Sigmoid colon (tissue), 4 donors: ENCODE results near the gene USP34.

Experiments used
- POLR2AphosphoS5 ChIP-seq, 4 donors: sonication (generic); formaldehyde crosslinking; IDR thresholded peaks; one replicate each; pipeline ENCODE4 v1.6.1; 2017; ENCODE audit warnings: antibody characterized with exemption in 4 of 4
- TF ChIP-seq, protein P1 (sequence below), 4 experiments: fragments of 450-650 bp in 3 of 4; fragments of 200-600 bp in 1 of 4; IDR thresholded peaks; one replicate each; pipeline ENCODE4 v1.5.1; 2016 to 2019; ENCODE audit warnings: antibody characterized with exemption in 4 of 4, mild to moderate bottlenecking in 3 of 4, moderate library complexity in 2 of 4

DNA sequence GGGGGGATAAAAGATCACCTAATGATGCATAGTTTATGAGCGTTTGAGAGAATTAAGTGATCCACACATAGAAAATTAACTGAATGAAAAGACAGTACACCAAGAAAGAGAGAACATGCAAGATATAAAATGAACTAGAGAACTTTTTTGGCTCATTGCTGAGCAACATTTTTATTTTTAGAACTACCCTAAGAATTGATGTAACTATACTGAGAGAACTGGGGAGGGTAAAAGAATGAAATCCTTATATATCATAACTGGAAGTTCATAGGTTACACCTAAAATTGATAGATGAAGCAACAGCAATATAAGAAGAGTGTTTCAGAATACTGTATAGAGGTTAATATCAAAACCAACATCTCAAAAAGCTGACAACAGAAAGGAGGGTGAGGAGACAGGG lies 55.6 kb downstream of the USP34 start:
- TF ChIP-seq, protein P1, sequence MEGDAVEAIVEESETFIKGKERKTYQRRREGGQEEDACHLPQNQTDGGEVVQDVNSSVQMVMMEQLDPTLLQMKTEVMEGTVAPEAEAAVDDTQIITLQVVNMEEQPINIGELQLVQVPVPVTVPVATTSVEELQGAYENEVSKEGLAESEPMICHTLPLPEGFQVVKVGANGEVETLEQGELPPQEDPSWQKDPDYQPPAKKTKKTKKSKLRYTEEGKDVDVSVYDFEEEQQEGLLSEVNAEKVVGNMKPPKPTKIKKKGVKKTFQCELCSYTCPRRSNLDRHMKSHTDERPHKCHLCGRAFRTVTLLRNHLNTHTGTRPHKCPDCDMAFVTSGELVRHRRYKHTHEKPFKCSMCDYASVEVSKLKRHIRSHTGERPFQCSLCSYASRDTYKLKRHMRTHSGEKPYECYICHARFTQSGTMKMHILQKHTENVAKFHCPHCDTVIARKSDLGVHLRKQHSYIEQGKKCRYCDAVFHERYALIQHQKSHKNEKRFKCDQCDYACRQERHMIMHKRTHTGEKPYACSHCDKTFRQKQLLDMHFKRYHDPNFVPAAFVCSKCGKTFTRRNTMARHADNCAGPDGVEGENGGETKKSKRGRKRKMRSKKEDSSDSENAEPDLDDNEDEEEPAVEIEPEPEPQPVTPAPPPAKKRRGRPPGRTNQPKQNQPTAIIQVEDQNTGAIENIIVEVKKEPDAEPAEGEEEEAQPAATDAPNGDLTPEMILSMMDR (IDR thresholded peaks at IDR 0.05), result no peak
- TF ChIP-seq POLR2AphosphoS5 (IDR thresholded peaks at IDR 0.05), result no peak
